ENCODE measurements around the gene ORM2.

DNA sequence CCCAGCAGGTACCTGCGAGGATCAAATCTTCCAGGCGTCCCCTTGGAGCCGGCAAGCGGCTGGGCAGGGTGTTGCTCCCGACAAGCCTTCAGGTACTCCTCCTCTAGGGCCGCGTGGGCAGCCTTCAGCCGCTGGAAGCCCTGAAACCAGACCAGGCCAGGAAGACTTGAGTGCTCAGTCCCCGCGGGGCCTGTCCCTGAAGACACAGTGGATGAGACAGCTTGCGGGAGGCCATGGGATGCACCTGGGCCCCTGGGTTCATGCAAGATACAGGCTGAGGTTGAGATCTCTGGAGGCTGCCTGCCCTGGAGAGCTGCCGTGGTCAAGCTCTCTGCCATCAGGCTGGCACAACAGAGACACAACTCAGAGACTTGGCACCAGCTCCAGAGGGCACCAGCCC, 32.7 kb downstream of the ORM2 start:
- TF ChIP-seq, protein P1, sequence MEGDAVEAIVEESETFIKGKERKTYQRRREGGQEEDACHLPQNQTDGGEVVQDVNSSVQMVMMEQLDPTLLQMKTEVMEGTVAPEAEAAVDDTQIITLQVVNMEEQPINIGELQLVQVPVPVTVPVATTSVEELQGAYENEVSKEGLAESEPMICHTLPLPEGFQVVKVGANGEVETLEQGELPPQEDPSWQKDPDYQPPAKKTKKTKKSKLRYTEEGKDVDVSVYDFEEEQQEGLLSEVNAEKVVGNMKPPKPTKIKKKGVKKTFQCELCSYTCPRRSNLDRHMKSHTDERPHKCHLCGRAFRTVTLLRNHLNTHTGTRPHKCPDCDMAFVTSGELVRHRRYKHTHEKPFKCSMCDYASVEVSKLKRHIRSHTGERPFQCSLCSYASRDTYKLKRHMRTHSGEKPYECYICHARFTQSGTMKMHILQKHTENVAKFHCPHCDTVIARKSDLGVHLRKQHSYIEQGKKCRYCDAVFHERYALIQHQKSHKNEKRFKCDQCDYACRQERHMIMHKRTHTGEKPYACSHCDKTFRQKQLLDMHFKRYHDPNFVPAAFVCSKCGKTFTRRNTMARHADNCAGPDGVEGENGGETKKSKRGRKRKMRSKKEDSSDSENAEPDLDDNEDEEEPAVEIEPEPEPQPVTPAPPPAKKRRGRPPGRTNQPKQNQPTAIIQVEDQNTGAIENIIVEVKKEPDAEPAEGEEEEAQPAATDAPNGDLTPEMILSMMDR (IDR thresholded peaks at IDR 0.05), result no peak
- TF ChIP-seq EZH2 (IDR thresholded peaks at IDR 0.05; ENCODE audit: borderline replicate concordance, insufficient read depth, low read depth, low read length, poor library complexity, severe bottlenecking), result no peak
